ENCODE data around the gene NDUFA9.

NDUFA9 gene

GRCh38 chr12:4648501-4649357 lies at the start of gene NDUFA9, which contains the start of gene AKAP3:
NDUFA9 (plus strand) TSS chr12:4649114; CDS start chr12:4649127, 13 bp downstream.
AKAP3 (minus strand) TSS chr12:4649051; CDS start chr12:4638196, 10,855 bp downstream.
- Histone ChIP-seq H3K36me3 (ENCODE audit: control insufficient read depth, insufficient read depth, low read length) (no peaks in the 10 kb centered on the region), H3K27me3 (ENCODE audit: control insufficient read depth, insufficient read depth, low read length) (no peaks in the 10 kb centered on the region), H3K79me2 (peaks cover 20% of the 10 kb centered on the region), H3K27ac (peak within 1 kb of the TSS; percentile 81), H3K4me2 (ENCODE audit: low read length) (peak within 1 kb of the TSS; percentile 76), H2AFZ (peak within 1 kb of the TSS; percentile 99), H3K9ac (peak within 1 kb of the TSS; percentile 84), H3K4me1 (peaks cover 16% of the 10 kb centered on the region), H3K4me3 (ENCODE audit: low read depth, low read length) (peak within 1 kb of the TSS; percentile 87), H3K9me3 (ENCODE audit: control insufficient read depth, low read length) (no peaks in the 10 kb centered on the region)
- TF ChIP-seq CTCF (IDR thresholded peaks at IDR 0.05), result no peak

- Histone ChIP-seq H3K9me3 (ENCODE audit: control insufficient read depth, low read length) (no peaks in the 10 kb centered on the region), H3K4me1 (no peaks in the 10 kb centered on the region), H3K27me3 (ENCODE audit: control insufficient read depth, insufficient read depth, low read length) (no peaks in the 10 kb centered on the region), H3K4me2 (ENCODE audit: low read length) (no peak overlapping the region), H2AFZ (no peak overlapping the region), H3K27ac (no peak overlapping the region), H3K36me3 (ENCODE audit: control insufficient read depth, insufficient read depth, low read length) (no peaks in the 10 kb centered on the region), H3K4me3 (ENCODE audit: low read depth, low read length) (no peak overlapping the region), H3K79me2 (peaks cover 10% of the 10 kb centered on the region), H3K9ac (no peak overlapping the region)
- no peak for TF ChIP-seq CTCF (IDR thresholded peaks at IDR 0.05)
Observed at GRCh38 chr12:4603421-4603820, 45.5 kb upstream of the NDUFA9 start.

DNA sequence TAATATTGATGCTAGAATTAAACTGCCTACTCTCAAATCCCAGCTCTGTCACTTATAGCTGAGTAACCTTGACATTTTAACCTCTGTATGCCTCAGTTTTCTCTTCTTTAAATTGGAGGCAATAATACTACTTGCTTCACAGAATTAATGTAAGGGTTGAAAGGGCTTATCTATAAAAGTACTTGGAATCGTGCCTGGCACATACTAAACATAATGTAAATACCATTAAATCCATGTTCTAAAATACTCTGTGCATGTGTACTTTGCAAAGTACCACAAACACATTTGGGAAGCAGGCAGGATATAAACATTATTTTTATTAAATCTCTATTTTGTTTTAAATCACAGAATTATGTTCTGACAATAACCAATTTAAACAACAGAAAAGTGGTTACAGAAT lies 45.0 kb upstream of the NDUFA9 start:
- Histone ChIP-seq H3K36me3 (ENCODE audit: control insufficient read depth, insufficient read depth, low read length) (no peaks in the 10 kb centered on the region), H3K27me3 (ENCODE audit: control insufficient read depth, insufficient read depth, low read length) (no peaks in the 10 kb centered on the region), H3K4me1 (no peaks in the 10 kb centered on the region), H2AFZ (peak overlapping the region; percentile 92), H3K4me2 (ENCODE audit: low read length) (no peak overlapping the region), H3K4me3 (ENCODE audit: low read depth, low read length) (no peak overlapping the region), H3K9ac (no peak overlapping the region), H3K9me3 (ENCODE audit: control insufficient read depth, low read length) (no peaks in the 10 kb centered on the region), H3K27ac (no peak overlapping the region), H3K79me2 (peaks cover 10% of the 10 kb centered on the region)
- TF ChIP-seq CTCF (IDR thresholded peaks at IDR 0.05), result no peak

- Histone ChIP-seq H3K9me3 (ENCODE audit: control insufficient read depth, low read length) (no peaks in the 10 kb centered on the region), H3K4me1 (no peaks in the 10 kb centered on the region), H3K79me2 (peaks cover 10% of the 10 kb centered on the region), H3K4me2 (ENCODE audit: low read length) (peak overlapping the region; percentile 74), H3K36me3 (ENCODE audit: control insufficient read depth, insufficient read depth, low read length) (no peaks in the 10 kb centered on the region), H3K4me3 (ENCODE audit: low read depth, low read length) (peak overlapping the region; percentile 95), H2AFZ (peak overlapping the region; percentile 92), H3K27me3 (ENCODE audit: control insufficient read depth, insufficient read depth, low read length) (no peaks in the 10 kb centered on the region), H3K9ac (no peak overlapping the region), H3K27ac (peak overlapping the region; percentile 69)
- TF ChIP-seq CTCF (IDR thresholded peaks at IDR 0.05), result peak; percentile 99
Observed at GRCh38 chr12:4604684-4605193, 44.2 kb upstream of the NDUFA9 start.

Data from parathyroid adenoma (tissue), 2 donors.